SK-N-MC (cell line): Measurements from ENCODE around the gene CACNA2D4.

Source experiments
- EZH2 ChIP-seq: fragments of 200-600 bp; sonication (generic); IDR thresholded peaks from one replicate; pipeline ENCODE4 v1.6.1; 2017; ENCODE audit warnings: antibody characterized with exemption
- POLR2AphosphoS5 ChIP-seq: IDR thresholded peaks from 2 replicates; pipeline ENCODE4 v1.6.1; 2012; ENCODE audit warnings: mild to moderate bottlenecking, low read depth, low read length, borderline replicate concordance

GRCh38 chr12:1852076-1852475 lies 66.4 kb downstream of the CACNA2D4 start:
- TF ChIP-seq POLR2AphosphoS5, result no peak
- TF ChIP-seq EZH2, result no peak
